HG03139 (cell line): ENCODE measurements around the gene MMP3.
A peak's percentile ranks its signal among the peaks of the same experiment; 100 is the strongest.

ENCODE experiments used
- ATAC-seq: cut with Tn5 transposase; IDR thresholded peaks from one replicate; pipeline ENCODE4 v1.9.1; 2021; ENCODE audit not compliant: unreplicated experiment

MMP3 gene

GRCh38 chr11:102832612-102833011, 10.8 kb downstream of the MMP3 start:
- no peak for ATAC-seq

DNA sequence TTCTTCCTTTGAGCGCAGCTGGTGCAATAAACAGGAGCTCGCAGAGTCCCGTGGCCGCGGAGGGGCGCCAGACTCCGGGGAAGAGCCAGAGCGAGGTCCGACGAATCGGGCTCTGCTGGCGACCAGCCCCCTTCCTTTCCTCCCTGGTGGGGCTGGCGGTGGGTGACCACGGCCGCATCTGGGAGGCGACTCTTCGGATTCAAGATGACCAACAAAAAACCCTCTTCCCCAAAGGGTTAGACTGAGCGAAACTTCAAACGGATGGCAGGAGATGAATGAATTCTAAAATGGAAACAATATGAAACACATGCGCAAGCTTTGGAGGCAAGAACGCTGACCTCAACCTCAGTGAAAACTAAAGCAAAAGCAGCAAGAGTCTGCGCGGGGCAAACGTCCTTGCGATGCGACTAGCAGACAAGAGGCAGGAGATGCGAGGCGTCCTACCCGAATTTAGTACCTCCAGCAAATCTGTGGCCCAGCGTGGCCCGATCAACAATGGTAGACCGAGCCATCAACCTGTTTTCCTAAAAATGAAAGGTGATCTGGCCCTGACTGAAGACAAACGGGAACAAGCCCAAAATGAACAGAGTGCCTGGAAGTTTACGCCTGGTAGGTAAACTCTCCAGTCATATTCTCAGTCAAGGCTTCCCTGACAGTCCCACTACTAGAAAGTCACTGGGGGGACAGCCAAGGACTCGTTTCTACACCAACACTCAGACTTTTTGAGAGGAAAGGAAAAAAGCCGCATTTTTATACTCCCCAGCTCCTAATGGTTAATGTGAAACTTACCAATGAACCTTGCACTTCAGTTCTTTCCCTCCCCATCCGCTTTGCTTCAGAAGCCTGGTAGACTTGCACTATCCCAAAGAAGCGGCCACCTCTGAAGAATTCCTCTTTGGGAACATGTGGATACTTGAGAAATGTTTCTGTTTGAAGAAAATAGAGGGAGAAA, 11.6 kb downstream of the MMP3 start:
- no peak for ATAC-seq

DNA sequence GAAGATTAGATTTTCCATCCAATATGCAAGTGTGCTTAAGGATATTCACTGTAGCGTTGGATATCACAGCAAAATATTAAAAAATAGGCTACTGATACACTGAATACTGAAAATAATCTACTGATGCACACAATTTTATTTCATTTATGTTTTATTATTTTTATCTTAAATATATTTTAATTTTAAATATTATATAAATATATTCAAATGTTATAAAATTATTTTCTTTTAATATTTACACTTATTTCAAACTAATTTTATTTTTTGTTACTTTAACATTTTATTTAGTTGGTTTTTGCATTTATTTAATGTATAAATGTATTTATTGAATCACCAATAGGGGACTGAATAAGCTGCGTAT, 12.3 kb downstream of the MMP3 start:
- no peak for ATAC-seq

- ATAC-seq: no peak
Measured at GRCh38 chr11:102830001-102830727, 13.2 kb downstream of the MMP3 start.

DNA sequence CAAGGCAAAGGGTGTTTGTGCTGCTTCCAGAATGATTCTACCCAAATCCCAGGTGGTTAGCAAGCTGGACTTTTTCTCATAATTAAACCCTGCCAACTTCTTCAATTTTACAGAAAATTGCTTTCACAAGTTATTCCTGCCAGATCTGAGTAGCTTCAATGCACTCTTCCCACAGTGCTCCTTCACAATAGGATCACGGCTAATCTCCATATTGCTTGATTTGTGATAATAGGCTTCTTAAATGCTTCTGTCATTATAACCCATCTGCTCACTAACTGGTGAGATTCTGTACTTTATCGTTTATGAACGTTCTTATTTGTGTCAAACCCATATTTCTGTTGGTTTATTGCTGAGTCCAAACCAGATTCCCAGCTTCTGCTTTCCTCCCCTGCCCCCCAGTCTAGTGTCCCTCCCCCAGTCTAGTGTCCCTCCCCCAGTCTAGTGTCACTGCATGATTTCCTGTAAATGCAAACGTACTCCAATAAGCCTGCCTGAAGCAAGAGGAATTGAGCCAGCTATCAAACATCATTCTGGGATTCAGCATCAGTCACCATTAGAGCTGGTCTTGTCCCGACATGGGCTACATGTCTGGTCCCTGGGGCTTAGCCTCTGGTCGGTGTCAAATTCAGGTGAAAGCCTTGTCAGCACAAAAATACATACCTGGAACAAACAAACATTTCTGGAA, 14.0 kb downstream of the MMP3 start:
- no peak for ATAC-seq

DNA sequence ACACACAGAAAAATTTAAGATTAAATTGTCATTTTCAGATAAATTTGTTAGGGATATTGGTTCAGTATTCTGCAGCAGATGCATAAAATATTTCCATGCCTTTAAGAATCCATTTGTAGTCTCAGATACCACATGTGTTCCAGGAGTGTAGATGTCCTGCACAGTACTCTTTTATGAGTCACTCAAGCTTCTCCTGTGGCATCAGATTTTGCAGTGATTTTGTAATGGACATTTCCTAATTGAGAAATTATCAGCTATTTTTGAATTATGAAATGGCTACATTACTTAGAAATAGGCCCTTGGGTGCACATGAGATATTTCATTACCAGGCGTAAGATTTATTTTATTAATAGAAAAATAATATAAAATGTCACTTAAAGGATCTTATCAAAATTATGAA, 18.9 kb downstream of the MMP3 start:
- ATAC-seq: no peak

DNA sequence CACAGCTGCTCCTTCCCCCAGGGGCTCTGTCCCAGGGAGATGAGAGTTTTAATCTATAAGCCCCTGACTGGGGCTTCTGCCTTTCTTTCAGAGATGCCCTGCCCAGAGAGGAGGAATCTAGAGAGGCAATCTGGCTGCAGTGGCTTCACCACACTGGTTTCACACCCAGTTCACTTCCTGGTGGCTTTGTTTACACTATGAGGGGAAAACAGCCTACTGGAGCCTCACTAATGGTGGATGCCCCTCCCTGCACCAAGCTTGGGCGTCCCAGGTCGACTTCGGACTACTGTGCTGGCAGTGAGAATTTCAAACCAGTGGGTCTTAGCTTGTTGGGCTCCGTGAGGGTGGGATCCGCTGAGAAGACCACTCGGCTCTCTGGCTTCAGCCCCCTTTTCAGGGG, 23.9 kb downstream of the MMP3 start:
- ATAC-seq: no peak

GRCh38 chr11:102813484-102813883, 29.9 kb downstream of the MMP3 start:
- no peak for ATAC-seq

- ATAC-seq: no peak
Measured at GRCh38 chr11:102812188-102812587, 31.2 kb downstream of the MMP3 start.

DNA sequence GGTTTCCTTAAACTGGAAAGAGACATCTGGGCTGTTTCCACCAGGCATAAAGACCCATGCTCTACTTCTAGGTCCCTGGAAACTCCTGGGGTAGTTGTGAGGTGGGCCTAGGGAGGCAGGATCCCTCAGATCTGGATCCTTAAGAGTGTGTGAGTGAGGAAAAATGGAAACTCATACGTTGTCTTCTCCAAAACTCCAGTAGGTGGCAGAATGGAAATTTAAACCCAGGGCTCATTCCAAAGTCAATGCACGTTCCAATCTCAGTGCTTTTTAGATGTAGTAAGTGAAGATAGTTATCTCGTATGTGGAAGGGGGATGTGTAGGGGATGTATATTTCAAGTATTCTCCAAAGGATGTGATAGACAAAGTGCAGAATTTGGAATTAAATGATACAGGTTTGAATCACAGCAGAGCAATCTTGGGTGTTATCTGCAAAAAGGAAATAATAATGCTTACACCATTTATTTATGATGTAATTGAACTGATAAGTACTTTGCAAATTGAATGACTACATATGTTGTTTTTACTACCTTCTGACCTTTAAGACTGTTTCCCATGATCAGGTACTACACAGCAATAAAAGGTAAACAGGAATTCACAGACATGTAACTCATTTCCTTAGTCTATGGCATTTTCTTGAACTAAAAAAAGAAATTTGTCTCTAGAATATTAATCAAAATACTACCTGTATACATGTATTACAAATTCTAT, 32.3 kb downstream of the MMP3 start:
- no peak for ATAC-seq

DNA sequence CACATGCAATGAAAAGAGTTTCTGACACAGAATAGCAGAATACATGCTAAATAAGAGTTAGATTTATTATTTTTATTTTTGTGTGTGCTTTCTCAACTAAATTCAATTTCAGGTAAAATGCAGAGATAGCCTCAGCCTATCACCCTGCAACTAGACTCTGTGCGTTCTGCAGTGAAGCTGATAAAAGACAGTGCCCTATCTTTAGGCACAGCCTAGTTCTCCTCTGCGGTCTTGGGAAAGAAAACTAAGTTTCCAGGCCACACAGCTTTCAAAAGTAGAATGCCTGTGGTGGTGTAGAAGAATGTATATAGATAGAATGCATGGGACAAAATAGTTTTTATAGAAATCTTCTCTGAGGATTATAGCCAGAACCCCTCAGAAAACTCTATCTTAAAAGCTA, 33.4 kb downstream of the MMP3 start:
- no peak for ATAC-seq

DNA sequence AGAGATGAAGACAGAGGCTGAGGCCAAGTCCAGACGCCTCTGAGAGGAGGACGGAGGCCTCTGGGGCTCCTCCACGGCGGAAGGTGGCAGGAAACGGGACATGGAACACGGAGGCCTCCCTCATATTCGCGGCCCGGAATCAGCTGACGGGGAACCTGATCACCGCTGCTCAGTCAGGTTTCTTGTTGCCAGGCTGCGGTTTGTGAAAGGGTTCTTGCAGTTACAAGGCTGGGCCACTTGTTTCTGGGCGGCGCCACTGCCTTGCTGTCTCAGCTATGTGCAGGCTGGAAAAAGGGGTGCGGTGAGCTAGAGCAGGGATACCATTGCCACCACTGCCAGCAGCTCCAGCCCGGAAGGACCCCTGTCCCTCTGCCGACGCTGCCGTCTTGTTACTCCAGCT, 35.5 kb downstream of the MMP3 start:
- no peak for ATAC-seq

DNA sequence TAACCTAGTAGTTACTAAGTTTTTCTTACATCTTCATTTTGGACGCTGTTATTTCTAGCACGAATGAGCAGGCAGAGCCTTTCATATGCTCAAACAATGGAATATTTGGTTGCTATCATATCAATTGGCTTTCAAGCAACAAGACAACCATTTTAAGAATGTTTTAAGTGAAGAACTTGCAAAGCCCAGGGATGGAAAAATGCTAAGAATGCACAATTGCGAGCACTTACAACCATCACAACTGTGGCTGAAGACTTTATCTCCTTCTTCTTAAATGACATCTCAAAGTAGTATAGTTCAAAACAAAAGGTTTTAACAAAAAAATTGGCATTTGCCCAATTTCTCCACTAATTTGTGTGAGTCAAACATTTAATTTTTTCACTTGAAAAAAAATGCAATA, 37.1 kb downstream of the MMP3 start:
- ATAC-seq: no peak

- ATAC-seq: no peak
Measured at GRCh38 chr11:102802341-102802740, 41.1 kb downstream of the MMP3 start.

- ATAC-seq: no peak
Measured at GRCh38 chr11:102800767-102801166, 42.6 kb downstream of the MMP3 start.

GRCh38 chr11:102799681-102800340, 43.6 kb downstream of the MMP3 start:
- no peak for ATAC-seq

GRCh38 chr11:102798012-102798746, 45.2 kb downstream of the MMP3 start, which contains the start of gene MMP1:
Gene MMP1, minus strand, starts transcription at chr11:102798160. Its CDS starts 68 bp downstream, at chr11:102798092.
- ATAC-seq: no peak

GRCh38 chr11:102794382-102794781, 49.0 kb downstream of the MMP3 start:
- peak; percentile 88 for ATAC-seq

DNA sequence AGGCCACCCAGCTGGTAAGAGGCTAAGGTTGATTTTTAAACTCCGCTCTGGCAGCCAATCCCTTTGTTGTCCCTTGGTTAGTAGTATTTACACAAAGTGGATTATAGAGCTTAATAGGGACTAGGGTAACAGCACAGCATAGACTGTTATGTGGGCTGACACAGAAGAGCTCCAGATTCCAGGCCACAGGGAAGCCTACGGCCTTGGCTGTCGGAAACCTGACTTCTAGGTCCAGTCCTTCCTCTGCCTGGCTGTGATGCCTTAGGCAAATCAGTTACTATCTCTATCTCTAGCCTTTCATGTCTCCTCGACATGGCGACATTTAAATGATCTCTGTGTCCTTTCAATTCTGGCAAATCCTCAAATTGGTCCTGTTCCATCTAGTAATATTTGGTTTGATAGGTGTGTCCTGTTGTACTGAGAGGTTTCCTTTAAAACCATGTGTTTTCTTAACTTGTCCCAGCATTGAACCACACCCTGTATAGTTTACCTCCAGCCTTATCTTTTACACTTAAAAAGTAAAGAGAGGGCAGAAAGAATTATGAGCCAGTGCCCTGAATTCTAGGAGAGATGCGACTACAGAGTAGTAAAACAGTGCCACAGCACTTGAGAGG, 49.6 kb downstream of the MMP3 start:
- no peak for ATAC-seq
